GM21515 (cell line): ENCODE results near the gene SGPL1.

Experiments used
- ATAC-seq: cut with Tn5 transposase; IDR thresholded peaks from one replicate; pipeline ENCODE4 v1.9.1; 2021; ENCODE audit not compliant: unreplicated experiment

Gene SGPL1

GRCh38 chr10:70780370-70780760, 35.4 kb upstream of the SGPL1 start:
- no peak for ATAC-seq

GRCh38 chr10:70780772-70781171, 35.0 kb upstream of the SGPL1 start:
- ATAC-seq: no peak

- ATAC-seq: no peak
Measured at GRCh38 chr10:70781461-70782051, 34.2 kb upstream of the SGPL1 start.

DNA sequence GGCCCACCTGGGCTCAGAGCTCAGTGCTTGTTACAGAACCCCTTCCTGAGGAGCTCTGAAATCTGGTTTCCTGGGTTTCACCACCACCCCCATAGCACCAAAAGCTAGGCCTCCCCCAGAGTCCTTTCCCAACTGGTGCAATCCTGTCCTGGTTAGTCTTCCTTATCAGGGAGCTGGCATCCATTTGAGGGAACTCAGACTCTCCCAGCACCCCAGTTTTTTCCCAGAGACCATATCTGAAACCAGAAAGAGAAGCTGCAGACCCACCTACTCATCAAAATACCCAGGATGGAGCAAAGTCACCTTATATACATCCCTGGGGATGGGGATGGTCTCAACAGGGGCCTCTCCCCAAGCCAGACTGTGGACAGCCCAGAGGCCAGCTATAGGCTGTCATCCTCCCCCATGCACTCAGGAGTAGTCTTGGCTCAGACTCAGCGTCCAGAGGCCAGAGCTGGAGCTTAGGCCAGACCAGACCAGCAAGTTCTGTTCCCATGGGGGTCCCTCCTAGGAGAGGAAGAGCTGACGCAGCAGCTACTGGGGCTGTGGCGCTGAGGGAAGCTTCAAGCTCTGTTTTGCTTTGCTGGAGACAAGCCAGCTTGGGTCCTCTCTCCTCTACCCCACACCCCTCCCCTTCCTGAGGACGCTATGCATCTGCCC, 33.5 kb upstream of the SGPL1 start:
- no peak for ATAC-seq

GRCh38 chr10:70782746-70783680, 32.7 kb upstream of the SGPL1 start:
- no peak for ATAC-seq

DNA sequence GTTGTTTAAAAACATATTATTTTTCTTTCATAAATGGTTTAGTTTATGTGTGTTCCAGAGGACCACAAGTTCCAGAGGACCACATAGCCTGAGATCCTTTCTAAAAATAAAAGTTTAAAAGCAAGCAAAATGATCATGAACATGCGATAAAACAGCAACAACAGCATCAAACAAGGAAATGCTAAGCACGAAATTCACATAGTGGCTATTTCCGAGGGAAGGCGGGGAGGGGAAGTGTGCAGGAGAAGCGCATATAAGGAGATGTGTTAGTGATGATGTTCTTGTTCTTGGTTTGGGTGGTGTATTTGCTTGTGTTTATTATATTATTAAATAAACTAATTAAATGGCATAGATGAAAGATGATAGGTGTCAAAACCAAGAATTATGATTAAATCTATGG, 31.7 kb upstream of the SGPL1 start:
- no peak for ATAC-seq

- no peak for ATAC-seq
Measured at GRCh38 chr10:70784471-70784870, 31.3 kb upstream of the SGPL1 start.

GRCh38 chr10:70785190-70785589, 30.6 kb upstream of the SGPL1 start, which contains the start of gene TBATA:
TBATA (minus strand) TSS chr10:70785377; CDS start chr10:70783379, 1,998 bp downstream.
- ATAC-seq: no peak

DNA sequence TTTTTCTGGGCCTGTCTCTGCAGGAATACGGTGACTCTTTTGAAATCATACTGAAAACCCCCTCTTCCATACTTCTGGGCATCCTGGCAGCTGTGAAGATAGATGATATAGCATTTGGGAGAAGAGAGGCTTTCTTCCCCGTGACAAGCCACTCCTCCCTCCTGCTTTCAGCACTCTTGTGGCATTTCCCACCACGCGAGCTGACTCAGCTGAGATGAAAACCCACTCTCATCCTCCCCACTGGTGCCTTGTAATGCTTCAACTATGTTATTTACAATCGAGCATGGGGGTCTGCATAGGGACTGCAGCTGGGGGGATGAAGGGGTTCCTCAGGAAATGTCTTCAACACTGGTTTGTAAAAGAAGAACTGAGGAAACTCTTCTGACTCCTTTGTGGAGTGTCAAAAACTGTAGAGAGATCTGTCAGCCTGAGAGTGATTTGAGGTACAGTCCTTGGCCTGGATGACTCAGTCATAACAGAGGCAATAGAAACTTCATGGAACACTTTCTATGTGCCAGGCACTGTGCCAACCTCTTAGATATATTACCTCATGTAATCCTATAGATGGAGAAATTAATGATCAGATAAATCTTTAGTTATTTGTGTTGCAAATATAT, 28.8 kb upstream of the SGPL1 start:
- no peak for ATAC-seq

DNA sequence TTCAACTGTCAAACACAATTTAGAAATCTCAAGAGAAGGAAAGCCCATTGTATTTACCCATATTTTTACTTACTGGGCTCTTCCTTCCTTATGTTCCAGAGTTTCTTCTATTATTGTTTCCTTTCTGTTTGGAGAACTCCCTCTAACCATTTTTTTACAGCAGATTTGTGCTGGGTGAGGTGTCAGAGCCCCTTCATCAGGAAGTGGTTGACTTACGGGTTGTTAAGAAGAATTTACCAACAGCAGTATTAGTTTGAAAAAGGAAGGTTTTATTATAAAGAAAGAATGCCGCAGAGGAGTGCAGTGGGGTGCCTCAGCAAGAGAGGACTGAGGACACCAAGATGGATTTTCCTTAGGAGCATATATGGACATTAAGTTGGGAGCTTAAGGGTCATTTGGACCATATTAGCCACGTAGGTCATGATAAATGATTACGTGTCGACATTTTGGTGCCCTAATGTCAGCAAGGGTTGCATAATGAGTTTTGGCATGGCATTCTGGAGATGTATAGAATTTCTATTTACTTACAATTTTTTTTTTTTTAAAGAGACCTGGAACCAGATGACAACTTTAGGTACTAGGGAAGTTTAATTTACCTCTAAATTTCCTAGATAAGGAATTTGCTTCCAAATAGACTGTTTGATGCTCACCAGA, 24.2 kb upstream of the SGPL1 start:
- ATAC-seq: no peak

GRCh38 chr10:70795613-70796012, 20.1 kb upstream of the SGPL1 start:
- ATAC-seq: no peak

DNA sequence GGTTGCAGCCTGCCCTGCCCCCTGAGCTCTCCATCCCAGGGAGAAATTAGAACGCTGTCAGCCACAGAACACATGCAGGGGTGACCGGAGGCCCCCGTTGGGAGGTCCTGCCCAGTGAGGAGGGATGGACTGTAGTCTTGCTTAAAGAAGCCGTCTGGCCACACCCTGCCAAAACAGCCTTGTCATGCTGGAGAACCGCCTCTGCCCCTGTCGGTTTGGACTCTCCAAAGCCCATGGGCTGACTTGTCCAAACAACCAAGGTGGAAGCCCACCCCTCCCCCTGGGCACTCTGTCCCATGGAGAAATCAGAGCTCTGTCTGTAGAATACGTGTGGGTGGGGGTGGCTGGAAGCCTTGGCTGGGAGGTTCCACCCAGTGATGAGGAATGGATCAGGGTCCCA, 17.9 kb upstream of the SGPL1 start:
- no peak for ATAC-seq

GRCh38 chr10:70799124-70799523, 16.6 kb upstream of the SGPL1 start:
- no peak for ATAC-seq

DNA sequence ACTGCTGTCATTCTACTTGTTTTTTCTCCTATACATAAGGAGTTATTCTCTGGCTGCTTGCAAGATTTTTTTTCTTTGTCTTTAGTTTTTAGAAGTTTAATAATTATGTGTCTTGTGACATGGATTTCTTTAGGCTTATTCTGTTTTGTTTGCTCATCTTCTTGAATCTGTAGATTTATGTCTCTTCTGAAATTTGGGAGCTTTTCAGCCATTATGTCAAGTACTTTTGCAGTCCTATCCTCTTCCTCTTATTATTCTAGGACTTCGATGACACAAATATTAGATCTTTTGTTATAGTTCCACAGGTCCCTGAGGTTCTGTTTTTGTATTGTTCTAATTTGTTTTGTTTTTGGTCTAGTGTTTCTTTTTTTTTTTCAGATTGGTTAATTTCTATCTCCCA, 13.9 kb upstream of the SGPL1 start:
- ATAC-seq: no peak

- ATAC-seq: no peak
Measured at GRCh38 chr10:70803775-70804420, 11.8 kb upstream of the SGPL1 start.

GRCh38 chr10:70804421-70804808, 11.3 kb upstream of the SGPL1 start:
- ATAC-seq: no peak

- no peak for ATAC-seq
Measured at GRCh38 chr10:70805619-70806215, 10.0 kb upstream of the SGPL1 start.

- no peak for ATAC-seq
Measured at GRCh38 chr10:70806841-70807240, 8.9 kb upstream of the SGPL1 start.

DNA sequence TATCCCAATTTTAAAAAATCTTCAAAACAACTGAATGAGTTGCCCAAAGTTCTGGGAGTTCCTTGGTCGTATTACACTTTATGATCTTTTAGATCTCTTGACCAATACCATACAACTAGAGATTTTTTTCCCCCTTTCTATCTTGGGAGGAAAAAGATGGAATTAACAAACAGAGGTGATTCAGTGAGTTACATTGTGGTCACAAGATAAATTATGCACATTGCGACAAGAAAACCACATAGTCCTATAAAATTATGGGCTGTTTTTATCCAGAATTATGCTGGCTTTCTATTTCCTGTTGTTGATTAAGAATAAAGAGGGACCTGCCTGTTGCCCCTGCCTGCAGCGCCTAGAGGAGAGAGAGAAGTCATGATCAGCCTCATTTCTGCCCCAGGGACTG, 8.2 kb upstream of the SGPL1 start:
- no peak for ATAC-seq

DNA sequence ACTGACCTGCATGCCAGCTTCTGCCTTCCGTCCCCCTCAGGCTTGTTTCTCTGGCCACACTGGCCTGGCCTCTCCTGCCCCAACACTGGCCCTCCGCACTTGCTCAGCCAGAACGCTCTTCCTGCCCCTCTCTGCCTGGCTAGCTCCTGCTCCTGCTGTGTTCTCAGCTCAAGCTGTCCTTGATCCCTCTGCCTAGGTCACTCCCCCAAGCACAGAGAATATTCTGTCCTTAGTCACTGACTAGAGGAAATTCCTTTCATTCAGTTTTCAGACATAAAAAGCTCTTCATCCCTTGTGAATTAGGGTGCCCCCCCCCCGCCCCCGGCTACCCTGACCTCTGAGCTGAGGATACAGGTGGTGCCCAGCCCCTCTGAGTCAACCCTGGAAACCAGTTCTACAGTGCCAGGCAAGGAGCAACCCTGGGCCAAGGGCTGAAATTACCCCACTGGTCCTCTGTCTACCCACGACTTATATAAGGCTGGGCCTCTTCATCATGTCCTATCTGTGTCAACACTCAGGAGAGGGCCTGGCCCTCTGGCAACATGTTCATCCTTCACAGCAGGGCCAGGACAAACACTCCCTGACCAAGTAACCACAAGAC, 6.6 kb upstream of the SGPL1 start:
- no peak for ATAC-seq
